Upper lobe of left lung (tissue), 6 donors: ENCODE data around the gene PAMR1. TPM values are rescaled to one million over a fixed set of nuclear protein-coding genes. Genes with fewer than 3 reads are reported as not detected.

Experiments used
- ATAC-seq, 2 donors: fragments of 200-7000 bp; cut with Tn5 transposase; one replicate each; pipeline ENCODE4 v1.9.1; 2022; ENCODE audit warnings: mild to moderate bottlenecking in 2 of 2, moderate library complexity in 2 of 2; ENCODE audit not compliant: low FRiP score in 2 of 2
- DNase-seq, 2 donors: peaks; one replicate each; pipeline ENCODE4 v3.0.0-alpha.2; 2019 to 2020
- H3K27ac ChIP-seq, 4 donors: fragments of 200-600 bp; sonication (generic); one replicate each; pipeline ENCODE4 v1.5.1; 2016 to 2019
- H3K27me3 ChIP-seq, 4 donors: fragments of 200-600 bp; sonication (generic); one replicate each; pipeline ENCODE4 v1.5.1; 2017 to 2019
- H3K36me3 ChIP-seq, 4 donors: fragments of 200-600 bp; sonication (generic); one replicate each; pipeline ENCODE4 v1.5.1; 2016 to 2019
- H3K4me1 ChIP-seq, 4 donors: fragments of 200-600 bp; sonication (generic); one replicate each; pipeline ENCODE4 v1.5.1; 2018 to 2019
- H3K4me3 ChIP-seq, 4 donors: fragments of 200-600 bp; sonication (generic); one replicate each; pipeline ENCODE4 v1.5.1; 2017 to 2019; ENCODE audit warnings: mild to moderate bottlenecking in 2 of 4, moderate library complexity in 1 of 4
- H3K9me3 ChIP-seq, 4 donors: fragments of 200-600 bp; sonication (generic); one replicate each; pipeline ENCODE4 v1.5.1; 2018 to 2019
- CTCF ChIP-seq, 6 experiments: fragments of 450-650 bp in 4 of 6; fragments of 200-600 bp in 2 of 6; sonication (generic) in 2 of 6; IDR thresholded peaks; one replicate each; pipeline ENCODE4 v1.5.1; 2016 to 2019; ENCODE audit warnings: antibody characterized with exemption in 6 of 6
- EP300 ChIP-seq, 4 donors: sonication (generic); formaldehyde crosslinking; IDR thresholded peaks; one replicate each; pipeline ENCODE4 v1.5.1; 2017; ENCODE audit warnings: antibody characterized with exemption in 4 of 4, control low read depth in 2 of 4
- POLR2A ChIP-seq, 4 donors: fragments of 450-650 bp; IDR thresholded peaks; one replicate each; pipeline ENCODE4 v1.5.1; 2016 to 2017; ENCODE audit warnings: antibody characterized with exemption in 4 of 4, mild to moderate bottlenecking in 2 of 4
- POLR2AphosphoS5 ChIP-seq, 2 donors: sonication (generic); formaldehyde crosslinking; IDR thresholded peaks; one replicate each; pipeline ENCODE4 v1.5.1; 2017; ENCODE audit warnings: antibody characterized with exemption in 2 of 2
- WGBS, 2 donors: methylation state at CpG; one replicate each; pipeline ENCODE4 v1.1.5; 2017 to 2018; 5-methylcytosine and 5-hydroxymethylcytosine counted together
- total RNA-seq, 6 donors: library from RNA; depleted of rRNA in 4 of 6; stranded (reverse); fragments of >200 nt in 4 of 6; gene quantifications; one replicate each; pipeline versions ENCODE4 v1.1.0 to v1.2.1, GENCODE V29; 2016 to 2021
- donor health status: DM: no; HTN: no; CAD: no; lungs with moderate emphysema.
- donor health status: DM: no; HTN: yes; CAD: no; lungs with severe emphysema.

The PAMR1 gene
- total RNA-seq, 6 donors from 2014 or later = 0.30 to 7.2 (median 4.3) TPM; not detected in 1

DNA sequence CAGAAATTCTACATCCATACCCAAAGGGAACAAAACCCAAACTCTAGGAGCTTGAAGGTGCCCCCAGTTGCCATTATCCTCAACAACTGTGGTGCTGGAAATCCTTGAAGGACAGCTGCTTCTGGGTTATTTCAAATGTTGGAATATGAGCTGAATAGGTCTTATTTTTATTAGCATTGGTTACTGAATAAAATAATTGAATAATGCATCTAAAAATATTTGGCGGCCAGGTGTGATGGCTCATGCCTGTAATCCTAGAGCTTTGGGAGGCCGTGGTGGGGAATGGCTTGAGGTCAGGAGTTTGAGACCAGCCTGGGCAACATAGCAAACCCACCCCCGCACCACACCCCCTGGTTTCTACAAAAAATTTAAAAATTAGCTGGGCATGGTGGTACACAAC, 10.9 kb downstream of the PAMR1 start:
- Histone ChIP-seq H3K4me1 (no peaks in the 10 kb centered on the region), H3K36me3 (no peaks in the 10 kb centered on the region), H3K27ac (no peak overlapping the region), H3K9me3 (no peaks in the 10 kb centered on the region), H3K4me3 (no peak overlapping the region), H3K27me3 (no peaks in the 10 kb centered on the region)
- ATAC-seq = no peak
- TF ChIP-seq POLR2AphosphoS5 (IDR thresholded peaks at IDR 0.05) (no peak), CTCF (IDR thresholded peaks at IDR 0.05) (no peak)
- 88 to 91% methylated on average over 3 of the region's 3 CpGs for WGBS, 2 donors
- no peak for DNase-seq

DNA sequence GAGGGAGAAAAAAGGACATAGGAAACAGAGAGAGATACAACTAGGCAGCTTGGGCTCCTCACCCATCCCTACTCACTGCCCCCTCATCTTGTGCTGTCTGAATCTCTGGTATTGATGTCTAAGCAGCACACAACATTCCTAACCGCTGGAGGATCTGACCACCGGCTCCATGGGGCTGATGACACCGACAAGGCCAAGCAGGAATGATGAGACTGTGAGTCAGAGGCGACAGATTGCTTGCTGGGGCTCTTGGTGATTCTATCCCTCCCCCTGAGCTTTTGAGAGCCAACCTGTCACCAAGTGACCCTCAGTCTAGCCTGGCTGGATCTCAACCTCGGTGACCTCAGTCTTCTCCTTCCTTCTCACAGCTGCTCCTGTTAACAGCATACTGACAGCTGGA, 13.8 kb downstream of the PAMR1 start:
- DNase-seq = no peak
- Histone ChIP-seq H3K9me3 (peaks cover 0 to 3% (median 0%) of the 10 kb centered on the region in 4 donors), H3K27me3 (no peaks in the 10 kb centered on the region), H3K4me3 (no peak overlapping the region), H3K27ac (no peak overlapping the region), H3K4me1 (no peaks in the 10 kb centered on the region), H3K36me3 (no peaks in the 10 kb centered on the region)
- no peak for TF ChIP-seq POLR2AphosphoS5 (IDR thresholded peaks at IDR 0.05)
- TF ChIP-seq CTCF (IDR thresholded peaks at IDR 0.05) = no peak
- TF ChIP-seq POLR2A (IDR thresholded peaks at IDR 0.05) = no peak
- no peak for TF ChIP-seq EP300 (IDR thresholded peaks at IDR 0.05)
- WGBS, 2 donors = 65 to 69% methylated on average over 5 of the region's 5 CpGs
- ATAC-seq = peak in 1 of 2 donors; percentile 51

GRCh38 chr11:35507688-35508087, 17.7 kb downstream of the PAMR1 start:
- H3K4me1 ChIP-seq = no peaks in the 10 kb centered on the region
- no peak overlapping the region for H3K4me3 ChIP-seq
- TF ChIP-seq POLR2AphosphoS5 (IDR thresholded peaks at IDR 0.05) = no peak
- TF ChIP-seq EP300 (IDR thresholded peaks at IDR 0.05) = no peak
- no peak for TF ChIP-seq CTCF (IDR thresholded peaks at IDR 0.05)
- TF ChIP-seq POLR2A (IDR thresholded peaks at IDR 0.05) = no peak
- ATAC-seq (no peak), DNase-seq (no peak)
- 85 to 90% methylated on average over 2 of the region's 2 CpGs for WGBS, 2 donors
- peaks cover 0 to 3% (median 0%) of the 10 kb centered on the region in 4 donors for H3K9me3 ChIP-seq
- H3K27ac ChIP-seq = no peak overlapping the region
- H3K36me3 ChIP-seq = no peaks in the 10 kb centered on the region
- no peaks in the 10 kb centered on the region for H3K27me3 ChIP-seq

- Histone ChIP-seq H3K27ac (no peak overlapping the region), H3K36me3 (no peaks in the 10 kb centered on the region), H3K4me1 (no peaks in the 10 kb centered on the region), H3K27me3 (no peaks in the 10 kb centered on the region), H3K4me3 (no peak overlapping the region), H3K9me3 (no peaks in the 10 kb centered on the region)
- 68 to 82% methylated on average over 4 of the region's 4 CpGs for WGBS, 2 donors
- TF ChIP-seq EP300 (IDR thresholded peaks at IDR 0.05) (no peak), CTCF (IDR thresholded peaks at IDR 0.05) (no peak), POLR2A (IDR thresholded peaks at IDR 0.05) (no peak), POLR2AphosphoS5 (IDR thresholded peaks at IDR 0.05) (no peak)
- ATAC-seq (no peak), DNase-seq (no peak)
Observed at GRCh38 chr11:35501776-35502175, 23.6 kb downstream of the PAMR1 start.

DNA sequence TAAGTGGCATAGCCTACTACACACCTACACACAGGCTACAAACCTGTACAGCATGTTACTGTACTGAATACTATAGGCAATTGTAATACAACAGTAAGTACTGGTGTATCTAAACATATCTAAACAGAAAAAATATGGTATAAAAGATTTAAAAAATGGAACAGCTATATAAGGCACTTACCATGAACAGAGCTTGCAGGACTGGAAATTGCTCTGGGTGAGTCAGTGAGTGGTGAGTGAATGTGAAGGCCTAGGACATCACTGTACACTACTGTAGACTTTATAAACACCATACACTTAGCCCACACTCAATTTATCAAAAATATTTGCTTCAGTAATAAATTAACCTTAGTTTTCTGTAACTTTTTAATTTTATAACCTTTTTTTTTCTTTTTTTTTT, 24.7 kb downstream of the PAMR1 start:
- Histone ChIP-seq H3K27me3 (no peaks in the 10 kb centered on the region), H3K4me1 (no peaks in the 10 kb centered on the region), H3K36me3 (no peaks in the 10 kb centered on the region), H3K9me3 (no peaks in the 10 kb centered on the region), H3K4me3 (no peak overlapping the region), H3K27ac (no peak overlapping the region)
- ATAC-seq (no peak), DNase-seq (no peak)
- TF ChIP-seq POLR2A (IDR thresholded peaks at IDR 0.05) (no peak), POLR2AphosphoS5 (IDR thresholded peaks at IDR 0.05) (no peak), EP300 (IDR thresholded peaks at IDR 0.05) (no peak), CTCF (IDR thresholded peaks at IDR 0.05) (no peak)
